Left lung (tissue), 10 donors: ENCODE results near the gene UBAC1. TPM values are rescaled to one million over a fixed set of nuclear protein-coding genes. Genes with fewer than 3 reads are reported as not detected.

Experiments
- ATAC-seq: fragments of 200-7000 bp; cut with Tn5 transposase; one replicate; pipeline ENCODE4 v1.9.1; 2020; ENCODE audit warnings: moderate library complexity
- DNase-seq, 4 donors: peaks; one replicate each; pipeline ENCODE4 v3.0.0-alpha.2; 2013 to 2020
- H3K27ac ChIP-seq, 2 donors: fragments of 200-600 bp; sonication (generic) in 1 of 2; one replicate each; pipeline versions ENCODE4 v1.5.0 to v1.8.0; 2020 to 2021
- H3K27me3 ChIP-seq, 2 donors: fragments of 200-600 bp; sonication (generic) in 1 of 2; one replicate each; pipeline versions ENCODE4 v1.5.0 to v1.8.0; 2020 to 2021
- H3K36me3 ChIP-seq, 2 donors: fragments of 200-600 bp; sonication (generic) in 1 of 2; one replicate each; pipeline versions ENCODE4 v1.5.0 to v1.8.0; 2020 to 2021
- H3K4me1 ChIP-seq, 2 donors: fragments of 200-600 bp; one replicate each; pipeline ENCODE4 v1.8.0; 2021
- H3K4me3 ChIP-seq, 2 donors: fragments of 200-600 bp; sonication (generic) in 1 of 2; one replicate each; pipeline versions ENCODE4 v1.5.0 to v1.8.0; 2020 to 2021; ENCODE audit warnings: mild to moderate bottlenecking in 1 of 2
- H3K9me3 ChIP-seq, 2 donors: fragments of 200-600 bp; sonication (generic) in 1 of 2; one replicate each; pipeline versions ENCODE4 v1.5.0 to v1.8.0; 2020 to 2021
- intact Hi-C, 2 donors: fragments of 100-400 bp; cut with DNase I; formaldehyde crosslinking; loops; one replicate each; pipeline versions ENCODE4 v1.11.2 to v1.14.2; 2022
- polyA plus RNA-seq, 6 donors: library from polyadenylated mRNA; unstranded; fragments of 120-200 nt; gene quantifications; one replicate each; pipeline ENCODE4 v1.2.1, GENCODE V29; 2013; ENCODE audit not compliant: insufficient read length in 6 of 6
- total RNA-seq, 2 donors: library from RNA; stranded (reverse); fragmentation: NEBNext Ultra II Directional; extraction: Animal tissue kit (Norgen Biotek cat#: 25700); gene quantifications; one replicate each; pipeline ENCODE4 v1.2.1, GENCODE V29; 2021
- TF ChIP-seq, protein P1 (sequence below), 2 donors: fragments of 200-600 bp; sonication (generic) in 1 of 2; IDR thresholded peaks; one replicate each; pipeline versions ENCODE4 v1.5.0 to v1.8.0; 2021; ENCODE audit warnings: antibody characterized with exemption in 2 of 2
- donor health status: DM: no; HTN: yes; CAD: no.
- donor health status: DM: no; HTN: no; CAD: no.

Gene UBAC1
- total and polyA plus RNA-seq, 8 donors: 28.5 to 40.2 (median 33.5) TPM

DNA sequence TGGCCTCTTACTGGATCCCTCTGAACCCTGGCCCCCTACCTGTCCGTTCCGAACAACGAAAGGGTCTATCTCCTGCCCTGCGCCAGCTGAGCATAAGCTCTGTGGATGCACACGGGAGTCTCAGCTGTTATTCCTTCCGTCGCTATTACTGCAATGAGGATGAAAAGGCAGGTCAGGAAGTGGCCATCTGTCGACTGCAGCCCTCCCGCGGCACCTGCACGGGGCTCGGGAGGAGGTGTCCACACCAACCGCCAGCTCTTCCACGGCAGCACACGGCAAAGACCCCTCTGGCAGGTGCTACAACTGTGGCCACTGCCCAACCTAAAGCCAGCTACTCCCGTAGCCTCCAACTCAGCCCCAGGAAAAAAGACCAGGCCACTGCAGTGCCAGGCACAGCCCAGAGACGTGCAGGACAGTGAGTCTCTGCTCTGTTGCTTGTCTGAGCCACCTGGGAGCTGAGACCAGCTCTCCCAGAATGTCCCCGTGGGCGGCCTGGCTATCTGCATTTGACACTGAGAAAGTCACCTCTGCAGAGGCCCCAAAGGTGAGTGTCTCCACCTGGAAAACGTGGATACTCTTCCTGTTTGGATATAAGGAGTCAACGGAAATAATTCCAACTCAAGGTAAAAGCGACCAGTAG lies 72.9 kb downstream of the UBAC1 start:
- intact Hi-C loops: no loop called here
- H3K4me3 ChIP-seq: no peak overlapping the region
- H3K27ac ChIP-seq: peak overlapping the region in 1 of 2 donors; percentile 57
- peaks cover 12 to 65% of the 10 kb centered on the region in 2 donors for H3K4me1 ChIP-seq
- DNase-seq (no peak), ATAC-seq (no peak)
- no peaks in the 10 kb centered on the region for H3K27me3 ChIP-seq
- TF ChIP-seq, protein P1, sequence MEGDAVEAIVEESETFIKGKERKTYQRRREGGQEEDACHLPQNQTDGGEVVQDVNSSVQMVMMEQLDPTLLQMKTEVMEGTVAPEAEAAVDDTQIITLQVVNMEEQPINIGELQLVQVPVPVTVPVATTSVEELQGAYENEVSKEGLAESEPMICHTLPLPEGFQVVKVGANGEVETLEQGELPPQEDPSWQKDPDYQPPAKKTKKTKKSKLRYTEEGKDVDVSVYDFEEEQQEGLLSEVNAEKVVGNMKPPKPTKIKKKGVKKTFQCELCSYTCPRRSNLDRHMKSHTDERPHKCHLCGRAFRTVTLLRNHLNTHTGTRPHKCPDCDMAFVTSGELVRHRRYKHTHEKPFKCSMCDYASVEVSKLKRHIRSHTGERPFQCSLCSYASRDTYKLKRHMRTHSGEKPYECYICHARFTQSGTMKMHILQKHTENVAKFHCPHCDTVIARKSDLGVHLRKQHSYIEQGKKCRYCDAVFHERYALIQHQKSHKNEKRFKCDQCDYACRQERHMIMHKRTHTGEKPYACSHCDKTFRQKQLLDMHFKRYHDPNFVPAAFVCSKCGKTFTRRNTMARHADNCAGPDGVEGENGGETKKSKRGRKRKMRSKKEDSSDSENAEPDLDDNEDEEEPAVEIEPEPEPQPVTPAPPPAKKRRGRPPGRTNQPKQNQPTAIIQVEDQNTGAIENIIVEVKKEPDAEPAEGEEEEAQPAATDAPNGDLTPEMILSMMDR (IDR thresholded peaks at IDR 0.05): no peak
- H3K36me3 ChIP-seq: no peaks in the 10 kb centered on the region
- no peaks in the 10 kb centered on the region for H3K9me3 ChIP-seq

DNA sequence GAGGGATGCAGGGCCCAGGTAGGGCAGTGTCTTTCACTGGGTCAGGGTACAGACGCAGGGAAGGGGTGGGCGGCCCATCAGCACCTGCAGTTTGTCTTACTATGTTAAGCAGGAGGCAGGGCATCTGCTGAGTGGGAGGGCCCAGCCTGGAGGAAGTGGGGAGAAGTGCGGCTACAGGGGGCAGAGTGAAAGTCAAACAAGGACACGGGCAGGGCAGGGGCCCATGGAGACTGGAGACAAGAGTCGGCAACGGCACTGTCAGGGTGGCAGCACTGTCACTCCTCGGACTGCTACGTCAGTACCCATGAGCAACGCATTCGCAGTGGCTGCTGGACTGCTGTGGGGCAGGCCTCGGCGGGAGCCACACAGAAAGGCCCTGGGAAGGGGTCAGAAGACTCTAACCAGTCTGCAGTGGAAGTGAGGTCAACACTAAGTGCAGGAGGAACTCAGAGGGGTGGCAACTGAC lies 73.6 kb downstream of the UBAC1 start:
- Histone ChIP-seq H3K27me3 (no peaks in the 10 kb centered on the region), H3K36me3 (no peaks in the 10 kb centered on the region), H3K4me3 (no peak overlapping the region), H3K27ac (peak overlapping the region in 1 of 2 donors; percentile 57), H3K9me3 (no peaks in the 10 kb centered on the region), H3K4me1 (peaks cover 12 to 65% of the 10 kb centered on the region in 2 donors)
- TF ChIP-seq, protein P1 (IDR thresholded peaks at IDR 0.05): no peak
- peak; percentile 27 for ATAC-seq
- DNase-seq: no peak
- intact Hi-C loops: no loop called here

DNA sequence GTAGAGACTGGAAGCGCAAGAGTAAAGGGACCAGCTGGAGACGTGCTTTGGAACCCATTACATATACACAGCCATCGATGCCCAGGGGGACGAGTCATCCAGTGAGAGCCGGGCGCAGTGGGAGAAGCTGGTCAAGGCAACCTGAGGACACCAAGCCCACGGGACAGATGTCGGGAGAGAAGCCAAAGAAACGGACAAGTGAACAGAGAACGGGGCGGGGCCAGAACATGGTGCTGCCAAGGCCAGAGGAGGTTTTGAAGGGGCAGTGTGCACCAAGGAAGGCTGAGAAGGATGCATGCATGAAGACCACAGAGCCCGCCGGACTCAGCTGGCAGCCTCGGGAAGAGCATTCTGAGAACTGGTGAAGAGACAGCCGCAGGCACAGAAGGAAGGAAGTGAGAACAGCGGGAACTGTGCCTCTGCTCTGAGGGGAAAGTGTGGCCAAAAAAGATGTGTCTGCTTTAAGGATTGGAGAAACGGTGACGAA lies 74.1 kb downstream of the UBAC1 start:
- Histone ChIP-seq H3K27ac (peak overlapping the region in 1 of 2 donors; percentile 57), H3K4me1 (peaks cover 12 to 65% of the 10 kb centered on the region in 2 donors)
- intact Hi-C loops: no loop called here

DNA sequence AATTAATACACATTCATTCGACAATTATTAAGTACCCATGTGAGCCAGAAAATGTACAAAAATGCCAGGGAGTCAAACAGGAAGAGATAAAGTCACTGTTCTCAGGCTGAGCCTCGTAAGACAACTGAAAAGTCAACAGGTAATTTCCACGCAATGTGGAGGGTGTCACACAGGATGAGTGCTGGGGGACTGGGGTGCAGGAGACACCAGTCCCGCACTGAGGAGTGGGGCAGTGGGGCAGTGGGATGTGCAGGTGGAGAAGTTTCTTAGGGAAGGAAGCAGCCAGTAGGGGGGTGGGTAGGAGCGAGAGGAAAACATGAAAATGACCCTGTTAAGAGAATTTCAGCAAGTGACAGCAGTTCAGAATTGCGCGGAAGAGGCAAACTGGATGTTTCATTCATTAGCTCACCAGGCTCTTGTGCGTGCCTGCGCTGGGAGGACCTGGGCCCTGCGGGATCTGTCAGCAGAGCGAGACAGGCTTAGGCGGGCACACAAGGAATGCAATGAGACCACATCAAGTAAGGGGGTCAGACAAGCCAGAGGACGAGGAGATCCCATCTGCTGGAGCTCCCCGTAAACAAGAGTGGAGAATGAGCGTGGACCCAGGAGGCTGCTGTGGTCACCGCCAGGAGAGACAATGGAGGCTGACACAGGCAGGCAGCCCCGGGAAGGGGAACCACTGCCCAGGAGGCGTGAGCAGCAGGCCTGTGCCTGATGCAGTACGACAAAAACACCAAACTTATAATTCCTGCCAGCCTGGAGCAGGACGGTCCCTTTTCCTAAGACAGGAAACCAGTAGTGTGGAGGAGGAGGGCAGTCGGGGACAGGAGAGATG lies 74.8 kb downstream of the UBAC1 start:
- TF ChIP-seq, protein P1 (IDR thresholded peaks at IDR 0.05): no peak
- Histone ChIP-seq H3K9me3 (no peaks in the 10 kb centered on the region), H3K4me3 (no peak overlapping the region), H3K36me3 (peaks cover 0 to 11% of the 10 kb centered on the region in 2 donors), H3K4me1 (peaks cover 12 to 65% of the 10 kb centered on the region in 2 donors), H3K27ac (no peak overlapping the region), H3K27me3 (no peaks in the 10 kb centered on the region)
- intact Hi-C loops: no loop called here
- DNase-seq: no peak
- no peak for ATAC-seq

More for the DNA sequence above, 74.1 kb downstream of the UBAC1 start:
- Histone ChIP-seq H3K9me3 (no peaks in the 10 kb centered on the region), H3K36me3 (peaks cover 0 to 5% of the 10 kb centered on the region in 2 donors), H3K4me3 (no peak overlapping the region), H3K27me3 (no peaks in the 10 kb centered on the region)
- TF ChIP-seq, protein P1 (IDR thresholded peaks at IDR 0.05): no peak
- ATAC-seq (peak; percentile 41), DNase-seq (no peak)
